HUES64 (cell line): ENCODE data around the gene FZD7.

Experiments
- H3K27ac ChIP-seq: 2 replicates; pipeline ENCODE4 v1.7.0; 2013; ENCODE audit warnings: low read depth, low read length, inconsistent platforms
- H3K27me3 ChIP-seq: 2 replicates; pipeline ENCODE4 v1.6.1; 2013; ENCODE audit warnings: mild to moderate bottlenecking, low read length; ENCODE audit not compliant: insufficient read depth
- H3K36me3 ChIP-seq: 2 replicates; pipeline ENCODE4 v1.6.1; 2013; ENCODE audit warnings: mild to moderate bottlenecking, low read length; ENCODE audit not compliant: insufficient read depth
- H3K4me1 ChIP-seq: 2 replicates; pipeline ENCODE4 v1.6.1; 2013; ENCODE audit warnings: mild to moderate bottlenecking, low read length, moderate library complexity; ENCODE audit not compliant: insufficient read depth
- H3K4me3 ChIP-seq: 2 replicates; pipeline ENCODE4 v1.5.1; 2013; ENCODE audit warnings: mild to moderate bottlenecking, low read length, moderate library complexity
- H3K9ac ChIP-seq: 2 replicates; pipeline ENCODE4 v1.6.1; 2013; ENCODE audit warnings: mild to moderate bottlenecking, low read depth, low read length
- H3K9me3 ChIP-seq: 2 replicates; pipeline ENCODE4 v1.6.1; 2013; ENCODE audit warnings: low read depth, low read length; ENCODE audit not compliant: insufficient read depth
- WGBS: fragments of 150-250, 120-280 bp; methylation state at CpG from one replicate; pipeline ENCODE4 v1.1.7; 2013; ENCODE audit warnings: missing lambda C conversion rate; 5-methylcytosine and 5-hydroxymethylcytosine counted together

FZD7 gene

GRCh38 chr2:202052235-202052634 lies 18.6 kb downstream of the FZD7 start:
- Histone ChIP-seq H3K27ac (no peak overlapping the region), H3K36me3 (no peaks in the 10 kb centered on the region), H3K27me3 (no peaks in the 10 kb centered on the region), H3K4me1 (peaks cover 10% of the 10 kb centered on the region; the same call in 1 of the 2 replicates), H3K9me3 (no peaks in the 10 kb centered on the region), H3K9ac (no peak overlapping the region), H3K4me3 (no peak overlapping the region)
- WGBS, result 100% methylated on average over 1 of the region's 1 CpG

- Histone ChIP-seq H3K9me3 (no peaks in the 10 kb centered on the region), H3K4me3 (no peak overlapping the region), H3K27ac (no peak overlapping the region), H3K36me3 (no peaks in the 10 kb centered on the region), H3K9ac (no peak overlapping the region), H3K27me3 (no peaks in the 10 kb centered on the region), H3K4me1 (peaks cover 10% of the 10 kb centered on the region; the same call in 1 of the 2 replicates)
- 74% methylated on average over 3 of the region's 3 CpGs for WGBS
Observed at GRCh38 chr2:202054679-202055078, 21.0 kb downstream of the FZD7 start.

GRCh38 chr2:202056611-202057010 lies 23.0 kb downstream of the FZD7 start:
- H3K36me3 ChIP-seq, result no peaks in the 10 kb centered on the region
- H3K9ac ChIP-seq, result no peak overlapping the region
- no peaks in the 10 kb centered on the region for H3K27me3 ChIP-seq
- H3K9me3 ChIP-seq, result no peaks in the 10 kb centered on the region
- WGBS, result 100% methylated on average over 2 of the region's 2 CpGs
- peaks cover 10% of the 10 kb centered on the region; the same call in 1 of the 2 replicates for H3K4me1 ChIP-seq
- no peak overlapping the region for H3K4me3 ChIP-seq
- no peak overlapping the region for H3K27ac ChIP-seq

GRCh38 chr2:202060218-202060617 lies 26.6 kb downstream of the FZD7 start:
- Histone ChIP-seq H3K9me3 (no peaks in the 10 kb centered on the region), H3K9ac (no peak overlapping the region), H3K27ac (no peak overlapping the region), H3K27me3 (no peaks in the 10 kb centered on the region), H3K4me1 (peaks cover 16% of the 10 kb centered on the region), H3K36me3 (no peaks in the 10 kb centered on the region), H3K4me3 (no peak overlapping the region)
- WGBS, result 68% methylated on average over 2 of the region's 3 CpGs

- Histone ChIP-seq H3K9me3 (no peaks in the 10 kb centered on the region), H3K9ac (no peak overlapping the region), H3K27ac (no peak overlapping the region), H3K27me3 (no peaks in the 10 kb centered on the region), H3K4me1 (peaks cover 16% of the 10 kb centered on the region), H3K36me3 (no peaks in the 10 kb centered on the region), H3K4me3 (no peak overlapping the region)
- 93% methylated on average over 2 of the region's 2 CpGs for WGBS
Observed at GRCh38 chr2:202061695-202062094, 28.0 kb downstream of the FZD7 start.

- peaks cover 16% of the 10 kb centered on the region for H3K4me1 ChIP-seq
- no peaks in the 10 kb centered on the region for H3K9me3 ChIP-seq
- peak overlapping the region; percentile 76 for H3K27ac ChIP-seq
- H3K36me3 ChIP-seq, result no peaks in the 10 kb centered on the region
- H3K27me3 ChIP-seq, result no peaks in the 10 kb centered on the region
- 28% methylated on average over 3 of the region's 3 CpGs for WGBS
- H3K4me3 ChIP-seq, result peak overlapping the region; percentile 11; the same call in 1 of the 2 replicates
- H3K9ac ChIP-seq, result peak overlapping the region; percentile 64; the same call in 1 of the 2 replicates
Observed at GRCh38 chr2:202064171-202064880, 30.7 kb downstream of the FZD7 start.

- 95% methylated on average over 3 of the region's 3 CpGs for WGBS
Observed at GRCh38 chr2:202064881-202065230, 31.2 kb downstream of the FZD7 start.

GRCh38 chr2:202065876-202066275 lies 32.2 kb downstream of the FZD7 start:
- WGBS, result no CpG with 5 or more reads among the region's 3 CpGs
- no peaks in the 10 kb centered on the region for H3K27me3 ChIP-seq

More at GRCh38 chr2:202064881-202065230, 31.2 kb downstream of the FZD7 start:
- no peaks in the 10 kb centered on the region for H3K9me3 ChIP-seq
- H3K4me3 ChIP-seq, result no peak overlapping the region
- H3K27ac ChIP-seq, result 0 out of 2 replicates have a peak overlapping the region, but pooled peaks have one; percentile 5
- no peak overlapping the region; the same call in 1 of the 2 replicates for H3K9ac ChIP-seq
- H3K4me1 ChIP-seq, result peaks cover 16% of the 10 kb centered on the region
- no peaks in the 10 kb centered on the region for H3K27me3 ChIP-seq
- no peaks in the 10 kb centered on the region for H3K36me3 ChIP-seq

GRCh38 chr2:202066875-202067274 lies 33.2 kb downstream of the FZD7 start:
- peaks cover 16% of the 10 kb centered on the region for H3K4me1 ChIP-seq

More at GRCh38 chr2:202065876-202066275, 32.2 kb downstream of the FZD7 start:
- no peaks in the 10 kb centered on the region for H3K9me3 ChIP-seq
- H3K27ac ChIP-seq, result no peak overlapping the region
- no peaks in the 10 kb centered on the region for H3K36me3 ChIP-seq
- no peak overlapping the region for H3K4me3 ChIP-seq
- H3K4me1 ChIP-seq, result peaks cover 16% of the 10 kb centered on the region
- no peak overlapping the region for H3K9ac ChIP-seq

GRCh38 chr2:202067589-202067988 lies 33.9 kb downstream of the FZD7 start:
- Histone ChIP-seq H3K9me3 (no peaks in the 10 kb centered on the region), H3K4me1 (peaks cover 16% of the 10 kb centered on the region), H3K27me3 (no peaks in the 10 kb centered on the region), H3K27ac (no peak overlapping the region), H3K4me3 (no peak overlapping the region), H3K9ac (no peak overlapping the region), H3K36me3 (no peaks in the 10 kb centered on the region)
- WGBS, result 93% methylated on average over 1 of the region's 1 CpG

More at GRCh38 chr2:202066875-202067274, 33.2 kb downstream of the FZD7 start:
- Histone ChIP-seq H3K36me3 (no peaks in the 10 kb centered on the region), H3K27me3 (no peaks in the 10 kb centered on the region), H3K27ac (no peak overlapping the region), H3K9me3 (no peaks in the 10 kb centered on the region), H3K9ac (no peak overlapping the region), H3K4me3 (no peak overlapping the region)
- WGBS, result 87% methylated on average over 2 of the region's 2 CpGs

GRCh38 chr2:202069170-202070067 lies 35.8 kb downstream of the FZD7 start:
- H3K36me3 ChIP-seq, result no peaks in the 10 kb centered on the region
- WGBS, result 92% methylated on average over 11 of the region's 11 CpGs
- no peak overlapping the region for H3K4me3 ChIP-seq
- no peak overlapping the region for H3K9ac ChIP-seq
- H3K9me3 ChIP-seq, result no peaks in the 10 kb centered on the region
- peaks cover 14% of the 10 kb centered on the region for H3K4me1 ChIP-seq
- no peak overlapping the region for H3K27ac ChIP-seq
- H3K27me3 ChIP-seq, result no peaks in the 10 kb centered on the region
